ENCODE data around the gene GRK6. TPM values are rescaled to one million over a fixed set of nuclear protein-coding genes. Genes with fewer than 3 reads are reported as not detected.

The GRK6 gene
- total RNA-seq, 1 donor = 19.2 TPM

GRCh38 chr5:177473443-177474001 lies 47.0 kb downstream of the GRK6 start, which contains the start of gene DBN1:
Gene DBN1, minus strand, starts transcription at chr5:177473634. Its CDS starts 113 bp downstream, at chr5:177473521.
- Histone ChIP-seq H4K20me1 (ENCODE audit: insufficient read depth, low read length) (peaks cover 41% of the 10 kb centered on the region), H3K9me3 (ENCODE audit: low read depth, low read length) (no peaks in the 10 kb centered on the region), H3K27me3 (ENCODE audit: insufficient read depth, low read length) (no peaks in the 10 kb centered on the region), H3K4me3 (ENCODE audit: insufficient read depth, low read length) (peak within 1 kb of the TSS; percentile 87), H3K79me2 (ENCODE audit: insufficient read depth, low read length) (peaks cover 43% of the 10 kb centered on the region), H3K36me3 (ENCODE audit: insufficient read depth, low read length) (peaks cover 5% of the 10 kb centered on the region), H3K4me1 (ENCODE audit: insufficient read depth, low read length) (peaks cover 42% of the 10 kb centered on the region), H3K27ac (ENCODE audit: low read depth, low read length) (peak within 1 kb of the TSS; percentile 80), H2AFZ (ENCODE audit: low read length) (no peak within 1 kb of the TSS), H3K4me2 (ENCODE audit: insufficient read depth, low read length) (peak within 1 kb of the TSS; percentile 90)
- peak; percentile 99 for DNase-seq (ENCODE audit: insufficient read length, low spot score, missing footprints)
- TF ChIP-seq CTCF (IDR thresholded peaks at IDR 0.05; ENCODE audit: extremely low read depth, low read depth, low read length) = no peak

- no peaks in the 10 kb centered on the region for H3K27me3 ChIP-seq (ENCODE audit: insufficient read depth, low read length)
- peaks cover 38% of the 10 kb centered on the region for H3K79me2 ChIP-seq (ENCODE audit: insufficient read depth, low read length)
- no peak overlapping the region for H3K27ac ChIP-seq (ENCODE audit: low read depth, low read length)
- no peaks in the 10 kb centered on the region for H3K9me3 ChIP-seq (ENCODE audit: low read depth, low read length)
- H2AFZ ChIP-seq (ENCODE audit: low read length) = no peak overlapping the region
- H3K36me3 ChIP-seq (ENCODE audit: insufficient read depth, low read length) = peaks cover 7% of the 10 kb centered on the region
- DNase-seq (ENCODE audit: insufficient read length, low spot score, missing footprints) = peak; percentile 90
- peak overlapping the region; percentile 48 for H3K4me2 ChIP-seq (ENCODE audit: insufficient read depth, low read length)
- H3K4me1 ChIP-seq (ENCODE audit: insufficient read depth, low read length) = peaks cover 36% of the 10 kb centered on the region
- TF ChIP-seq CTCF (IDR thresholded peaks at IDR 0.05; ENCODE audit: extremely low read depth, low read depth, low read length) = no peak
- peak overlapping the region; percentile 46 for H3K4me3 ChIP-seq (ENCODE audit: insufficient read depth, low read length)
- peaks cover 36% of the 10 kb centered on the region for H4K20me1 ChIP-seq (ENCODE audit: insufficient read depth, low read length)
These were observed 47.6 kb downstream of the GRK6 start for GRCh38 chr5:177474002-177474476.

- peak; percentile 92 for DNase-seq (ENCODE audit: insufficient read length, low spot score, missing footprints)
These were observed 48.5 kb downstream of the GRK6 start for GRCh38 chr5:177474846-177475562.

More at GRCh38 chr5:177474846-177475562, 48.5 kb downstream of the GRK6 start:
- Histone ChIP-seq H3K79me2 (ENCODE audit: insufficient read depth, low read length) (peaks cover 28% of the 10 kb centered on the region), H2AFZ (ENCODE audit: low read length) (no peak overlapping the region), H4K20me1 (ENCODE audit: insufficient read depth, low read length) (peaks cover 30% of the 10 kb centered on the region), H3K4me1 (ENCODE audit: insufficient read depth, low read length) (peaks cover 36% of the 10 kb centered on the region), H3K4me2 (ENCODE audit: insufficient read depth, low read length) (no peak overlapping the region), H3K4me3 (ENCODE audit: insufficient read depth, low read length) (no peak overlapping the region), H3K27me3 (ENCODE audit: insufficient read depth, low read length) (no peaks in the 10 kb centered on the region), H3K27ac (ENCODE audit: low read depth, low read length) (no peak overlapping the region), H3K36me3 (ENCODE audit: insufficient read depth, low read length) (peaks cover 15% of the 10 kb centered on the region), H3K9me3 (ENCODE audit: low read depth, low read length) (no peaks in the 10 kb centered on the region)
- no peak for TF ChIP-seq CTCF (IDR thresholded peaks at IDR 0.05; ENCODE audit: extremely low read depth, low read depth, low read length)

Measured in osteoblast (primary cell).